K562 (cell line): ENCODE results near the gene MORC1. TPM values are rescaled to one million over a fixed set of nuclear protein-coding genes. Genes with fewer than 3 reads are reported as not detected.

ENCODE experiments used
- ATAC-seq: fragments of 200-7000 bp; cut with Tn5 transposase; 3 replicates; pipeline ENCODE4 v1.9.1; 2020; ENCODE audit warnings: moderate library complexity
- BruUV-seq: library from RNA; stranded (reverse); fragments of 400-500 nt; replicated peaks from 2 replicates; lab custom pipeline; 2021; lab: Mats Ljungman, UMichigan
- CTCF ChIA-PET: fragments of 300-600 bp; formaldehyde crosslinking; extraction: SDS; loops from one replicate; lab custom pipeline; 2021; ENCODE audit warnings: low intra/inter-chr PET ratio; lab: Yijun Ruan, JAX
- POLR2A ChIA-PET: fragments of 300-600, 350-650 bp; sonication (Branson Sonifier 250); formaldehyde crosslinking; extraction: SDS; loops from one replicate; lab custom pipeline; 2021; ENCODE audit warnings: antibody characterized with exemption, inconsistent platforms; lab: Yijun Ruan, JAX
- DNase-seq, 4 experiments: peaks; one replicate each; pipeline versions ENCODE4 v3.0.0 to v3.0.0-alpha.2; 2011 to 2018; ENCODE audit warnings: low spot score in 3 of 4, mixed read lengths in 3 of 4; ENCODE audit errors: extremely low read depth in 1 of 4
- FAIRE-seq: peaks from 2 replicates; lab custom pipeline; 2011; peaks lifted over from hg19 to GRCh38; lab: Jason Lieb, UNC
- H2AFZ ChIP-seq: 2 replicates; pipeline ENCODE4 v1.6.0; 2011; ENCODE audit warnings: low read depth, low read length, control low read depth, inconsistent platforms
- H3K27ac ChIP-seq: fragments of 200-600 bp; 3 replicates; pipeline ENCODE4 v1.8.0; 2011; ENCODE audit warnings: low read depth, mild to moderate bottlenecking, control low read depth, inconsistent platforms, low read length, moderate library complexity, mixed read lengths; ENCODE audit errors: extremely low read depth
- H3K27me3 ChIP-seq, 2 experiments: fragments of 300-600 bp in 1 of 2; 2 replicates in 1 of 2; 3 replicates in 1 of 2; pipeline versions ENCODE4 v1.6.0 to v1.8.0; 2011; ENCODE audit warnings: inconsistent platforms in 2 of 2, low read length in 2 of 2, mild to moderate bottlenecking in 1 of 2, mixed read lengths in 1 of 2, moderate library complexity in 1 of 2; ENCODE audit not compliant: control insufficient read depth in 2 of 2, insufficient read depth in 2 of 2
- H3K36me3 ChIP-seq: fragments of 300-600 bp; 3 replicates; pipeline ENCODE4 v1.8.0; 2011; ENCODE audit warnings: mild to moderate bottlenecking, low read length, inconsistent platforms; ENCODE audit not compliant: control insufficient read depth, insufficient read depth
- H3K4me1 ChIP-seq, 2 experiments: fragments of 200-600 bp in 1 of 2; replicated peaks in 1 of 2; 2 replicates in 1 of 2; 3 replicates in 1 of 2; pipeline versions ENCODE4 v1.5.1 to v1.8.0; 2011; ENCODE audit warnings: inconsistent platforms in 2 of 2, low read length in 2 of 2, mild to moderate bottlenecking in 1 of 2, mixed read lengths in 1 of 2, moderate library complexity in 1 of 2; ENCODE audit not compliant: control insufficient read depth in 2 of 2, insufficient read depth in 2 of 2
- H3K4me2 ChIP-seq: 2 replicates; pipeline ENCODE4 v1.6.1; 2011; ENCODE audit warnings: low read length, control low read depth, inconsistent platforms, mixed read lengths; ENCODE audit not compliant: insufficient read depth
- H3K4me3 ChIP-seq: fragments of 200-600 bp; sonication (generic), shearing (Covaris generic); 2 replicates; pipeline ENCODE4 v1.5.1; 2016; ENCODE audit warnings: control low read depth, inconsistent platforms
- H3K79me2 ChIP-seq: fragments of 200-600 bp; 3 replicates; pipeline ENCODE4 v1.8.0; 2011; ENCODE audit warnings: low read length, inconsistent platforms; ENCODE audit not compliant: control insufficient read depth, insufficient read depth
- H3K9ac ChIP-seq, 2 experiments: 2 replicates each; pipeline versions ENCODE4 v1.6.0 to v1.6.1; 2011; ENCODE audit warnings: low read depth in 2 of 2, low read length in 2 of 2, control low read depth in 1 of 2, inconsistent platforms in 1 of 2, mild to moderate bottlenecking in 1 of 2, mixed read lengths in 1 of 2; ENCODE audit not compliant: insufficient read depth in 1 of 2
- H3K9me1 ChIP-seq: one replicate; pipeline ENCODE4 v1.6.0; 2011; ENCODE audit warnings: inconsistent platforms, mild to moderate bottlenecking, low read length, moderate library complexity; ENCODE audit not compliant: control insufficient read depth, insufficient read depth
- H3K9me3 ChIP-seq: replicated peaks from 2 replicates; pipeline ENCODE4 v1.5.1; 2011; ENCODE audit warnings: low read depth, low read length, inconsistent platforms; ENCODE audit not compliant: control insufficient read depth, insufficient read depth
- H4K20me1 ChIP-seq: replicated peaks from 2 replicates; pipeline ENCODE4 v1.6.1; 2011; ENCODE audit warnings: low read length, inconsistent platforms, mixed read lengths; ENCODE audit not compliant: control insufficient read depth, insufficient read depth
- DPF2 ChIP-seq: fragments of 450-650 bp; IDR thresholded peaks from 2 replicates; pipeline ENCODE4 v1.6.1; 2016
- GABPA ChIP-seq: fragments of 200-800 bp; sonication (Bioruptor generic); conservative IDR thresholded peaks from 2 replicates; pipeline ENCODE4 v1.6.1; 2016; ENCODE audit warnings: low read depth, missing genetic modification characterization, missing compliant biosample characterization
- MTA1 ChIP-seq: fragments of 450-650 bp; IDR thresholded peaks from 2 replicates; pipeline ENCODE4 v1.6.1; 2017; ENCODE audit warnings: borderline replicate concordance
- NONO ChIP-seq, 2 experiments: fragments of 200-400 bp in 1 of 2; fragments of 450-650 bp in 1 of 2; formaldehyde crosslinking in 1 of 2; IDR thresholded peaks; 2 replicates each; pipeline ENCODE4 v1.6.1; 2017; ENCODE audit warnings: low read depth in 2 of 2, mild to moderate bottlenecking in 2 of 2, moderate library complexity in 2 of 2, low read length in 1 of 2
- RBBP5 ChIP-seq: fragments of 200-600 bp; sonication (generic); IDR thresholded peaks from 2 replicates; pipeline ENCODE4 v1.6.1; 2012; ENCODE audit warnings: borderline replicate concordance, mild to moderate bottlenecking, low read length, control low read depth, inconsistent platforms; ENCODE audit not compliant: insufficient read depth, poor library complexity, severe bottlenecking
- SAFB2 ChIP-seq: fragments of 200-400 bp; formaldehyde crosslinking; IDR thresholded peaks from 2 replicates; pipeline ENCODE4 v1.6.1; 2018; ENCODE audit warnings: borderline replicate concordance, low read length, low read depth, moderate library complexity; ENCODE audit not compliant: severe bottlenecking
- SIRT6 ChIP-seq: IDR thresholded peaks from one replicate; pipeline ENCODE4 v1.6.1; 2012; ENCODE audit warnings: low read depth, mild to moderate bottlenecking, control low read depth, inconsistent platforms, low read length, moderate library complexity
- SMC3 ChIP-seq: conservative IDR thresholded peaks from 2 replicates; pipeline ENCODE4 v1.6.1; 2011; ENCODE audit warnings: low read depth, low read length, improper control_type of control experiment; ENCODE audit not compliant: insufficient read depth
- STAT5A ChIP-seq: IDR thresholded peaks from 2 replicates; pipeline ENCODE4 v1.6.1; 2012; ENCODE audit warnings: low read length, inconsistent platforms, borderline replicate concordance
- ZNF217 ChIP-seq: sonication (generic); formaldehyde crosslinking; IDR thresholded peaks from 2 replicates; pipeline ENCODE4 v1.8.0; 2022; ENCODE audit warnings: mild to moderate bottlenecking, missing genetic modification reagents
- ZNF445 ChIP-seq: fragments of 250-450 bp; sonication (Bioruptor Pico); IDR thresholded peaks from 2 replicates; pipeline ENCODE4 v1.4.0; 2020; ENCODE audit warnings: low read depth, mild to moderate bottlenecking, moderate library complexity
- WGBS: fragments of 100-300 bp; shearing (Covaris generic); methylation state at CpG from one replicate; pipeline ENCODE4 v1.1.6; 2016; ENCODE audit warnings: low coverage, mixed read lengths; ENCODE audit not compliant: insufficient coverage; ENCODE audit errors: missing lambda C conversion rate; 5-methylcytosine and 5-hydroxymethylcytosine counted together
- in situ Hi-C: fragments of 300-500 bp; cut with MboI; formaldehyde crosslinking; loops from 4 replicates; pipeline ENCODE4 v1.15.0; 2018; ENCODE audit warnings: inconsistent platforms, mixed read lengths
- intact Hi-C: fragments of 100-400 bp; cut with micrococcal nuclease; formaldehyde crosslinking; loops from 2 replicates; pipeline ENCODE4 v1.14.2; 2022
- polyA plus RNA-seq, 8 experiments: library from polyadenylated mRNA; depleted of rRNA in 4 of 8; stranded (reverse) in 5 of 8; unstranded in 3 of 8; fragments of >200 nt; fragmentation: Nextera tagmentation in 2 of 8; fragmentation: Illumina TruSeq in 1 of 8; extraction: Ambion mirVana in 2 of 8; extraction: Trizol in 1 of 8; gene quantifications; 2 replicates each; pipeline versions ENCODE4 v1.2.1 to v1.2.3, GENCODE V29; 2011 to 2014; ENCODE audit warnings: inconsistent platforms in 1 of 8, missing spikeins in 1 of 8
- total RNA-seq, 7 experiments: library from RNA; depleted of rRNA in 6 of 7; stranded (reverse); fragments of >200 nt in 6 of 7; fragmentation: Illumina TruSeq in 2 of 7; extraction: Trizol in 2 of 7; gene quantifications; 2 replicates each; pipeline versions ENCODE4 v1.2.1 to v1.2.3, GENCODE V29; 2011 to 2021; ENCODE audit warnings: low replicate concordance in 1 of 7
- TF ChIP-seq, protein P1 (sequence below), 3 experiments: IDR thresholded peaks in 2 of 3; conservative IDR thresholded peaks in 1 of 3; 2 replicates each; pipeline ENCODE4 v1.5.1; 2011 to 2012; ENCODE audit warnings: low read length in 3 of 3, mild to moderate bottlenecking in 3 of 3, control low read depth in 2 of 3, improper control_type of control experiment in 1 of 3, inconsistent platforms in 1 of 3, low read depth in 1 of 3, mixed read lengths in 1 of 3, moderate library complexity in 1 of 3; ENCODE audit not compliant: insufficient read depth in 2 of 3
- TF ChIP-seq, protein P2 (sequence below): fragments of 250-450 bp; sonication (Bioruptor Pico); IDR thresholded peaks from 2 replicates; pipeline ENCODE4 v1.5.0; 2021

Gene MORC1
- total and polyA plus RNA-seq, 9 of the 15 experiments (the other 6 are each of a cell fraction or from before 2014, with no cell fraction given): 0.08 to 0.41 (median 0.30) TPM; not detected in 1

DNA sequence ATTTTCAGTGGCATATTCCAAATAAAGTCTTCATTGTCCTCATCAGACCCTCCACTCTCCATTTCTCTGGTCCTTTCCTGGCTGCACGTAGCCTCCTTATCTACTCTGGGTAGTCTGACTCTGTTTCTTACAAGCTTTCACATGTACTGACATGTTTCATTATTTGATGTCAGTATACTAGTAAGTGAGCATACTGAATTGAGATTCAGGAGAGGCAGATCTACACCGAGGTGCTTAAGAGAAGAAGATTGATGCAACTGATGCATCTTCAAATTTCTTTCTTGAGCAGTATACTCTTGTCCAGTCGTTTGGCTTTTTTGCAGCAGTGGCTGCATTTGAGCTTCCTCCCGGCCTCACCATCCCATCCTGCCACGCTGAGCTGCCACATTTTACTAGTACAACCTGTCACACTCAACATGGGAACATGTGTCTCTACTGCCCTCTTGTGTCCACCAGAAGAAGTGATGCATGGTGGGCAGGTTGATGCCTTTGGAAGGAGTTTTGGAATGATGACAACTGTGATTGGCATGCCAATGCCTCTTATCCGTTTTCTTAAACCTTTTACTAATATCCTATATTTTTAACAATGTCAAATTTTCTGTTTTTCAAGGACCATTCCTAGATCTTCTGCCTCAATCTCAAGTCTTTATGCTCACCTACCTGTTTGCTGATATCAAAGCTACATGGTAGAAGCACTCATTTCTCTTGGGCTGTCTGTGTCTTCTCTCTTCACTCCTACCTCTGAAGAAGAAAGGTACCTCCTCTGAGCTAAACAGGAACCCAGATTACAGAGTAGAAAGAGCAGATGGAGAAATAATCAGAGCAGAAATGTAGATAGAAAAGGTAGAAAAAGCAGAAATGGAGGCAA is 202.9 kb downstream of the MORC1 start:
- peak; percentile 86 for ATAC-seq
- H3K9me1 ChIP-seq: no peaks in the 10 kb centered on the region
- peak; percentile 29 to 57 (median 54) for DNase-seq
- no peaks in the 10 kb centered on the region for H3K4me1 ChIP-seq
- H3K4me2 ChIP-seq: no peak overlapping the region
- intact Hi-C loops: loop anchor here (1.0 to 2.0 kb wide), 2 partner anchors 253 to 426 kb away; no protein-coding TSS in a partner anchor
- H3K9me3 ChIP-seq: no peaks in the 10 kb centered on the region
- H3K27ac ChIP-seq: no peak overlapping the region
- WGBS: 3% methylated on average over 6 of the region's 6 CpGs
- in situ Hi-C loops: loop anchor here (25.0 kb wide), 1 partner anchor 428 kb away; no protein-coding TSS in a partner anchor
- ChIA-PET CTCF (interaction anchor here (0.6 to 0.9 kb wide), 2 partner anchors 253 to 945 kb away, joined by 3 read pairs; no protein-coding TSS in a partner anchor), POLR2A (no interaction called here)
- no peaks in the 10 kb centered on the region for H3K36me3 ChIP-seq
- H2AFZ ChIP-seq: no peak overlapping the region
- H3K79me2 ChIP-seq: no peaks in the 10 kb centered on the region
- H3K27me3 ChIP-seq: no peaks in the 10 kb centered on the region
- no peak overlapping the region for H3K9ac ChIP-seq
- no peaks in the 10 kb centered on the region for H4K20me1 ChIP-seq
- H3K4me3 ChIP-seq: no peak overlapping the region
- no TSS peak for BruUV-seq
- peak; percentile 85 for FAIRE-seq
- TF ChIP-seq RBBP5: no peak
- no peak for TF ChIP-seq STAT5A
- TF ChIP-seq, protein P1, sequence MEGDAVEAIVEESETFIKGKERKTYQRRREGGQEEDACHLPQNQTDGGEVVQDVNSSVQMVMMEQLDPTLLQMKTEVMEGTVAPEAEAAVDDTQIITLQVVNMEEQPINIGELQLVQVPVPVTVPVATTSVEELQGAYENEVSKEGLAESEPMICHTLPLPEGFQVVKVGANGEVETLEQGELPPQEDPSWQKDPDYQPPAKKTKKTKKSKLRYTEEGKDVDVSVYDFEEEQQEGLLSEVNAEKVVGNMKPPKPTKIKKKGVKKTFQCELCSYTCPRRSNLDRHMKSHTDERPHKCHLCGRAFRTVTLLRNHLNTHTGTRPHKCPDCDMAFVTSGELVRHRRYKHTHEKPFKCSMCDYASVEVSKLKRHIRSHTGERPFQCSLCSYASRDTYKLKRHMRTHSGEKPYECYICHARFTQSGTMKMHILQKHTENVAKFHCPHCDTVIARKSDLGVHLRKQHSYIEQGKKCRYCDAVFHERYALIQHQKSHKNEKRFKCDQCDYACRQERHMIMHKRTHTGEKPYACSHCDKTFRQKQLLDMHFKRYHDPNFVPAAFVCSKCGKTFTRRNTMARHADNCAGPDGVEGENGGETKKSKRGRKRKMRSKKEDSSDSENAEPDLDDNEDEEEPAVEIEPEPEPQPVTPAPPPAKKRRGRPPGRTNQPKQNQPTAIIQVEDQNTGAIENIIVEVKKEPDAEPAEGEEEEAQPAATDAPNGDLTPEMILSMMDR (IDR thresholded peaks at IDR 0.05 in 2 of 3, conservative IDR thresholded peaks at IDR 0.05 in 1 of 3; ENCODE audit: insufficient read depth in 2 of 3, low read depth in 1 of 3, low read length in 3 of 3): peak; percentile 57 to 71 (median 63)
- TF ChIP-seq MTA1: no peak
- TF ChIP-seq NONO (IDR thresholded peaks at IDR 0.05; ENCODE audit: low read depth in 2 of 2, low read length in 1 of 2): no peak
- no peak for TF ChIP-seq ZNF445 (CRISPR knock-in tag)
- TF ChIP-seq, protein P2, sequence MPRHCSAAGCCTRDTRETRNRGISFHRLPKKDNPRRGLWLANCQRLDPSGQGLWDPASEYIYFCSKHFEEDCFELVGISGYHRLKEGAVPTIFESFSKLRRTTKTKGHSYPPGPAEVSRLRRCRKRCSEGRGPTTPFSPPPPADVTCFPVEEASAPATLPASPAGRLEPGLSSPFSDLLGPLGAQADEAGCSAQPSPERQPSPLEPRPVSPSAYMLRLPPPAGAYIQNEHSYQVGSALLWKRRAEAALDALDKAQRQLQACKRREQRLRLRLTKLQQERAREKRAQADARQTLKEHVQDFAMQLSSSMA (CRISPR knock-in tag): no peak
- TF ChIP-seq SIRT6: no peak
- no peak for TF ChIP-seq SAFB2
- peak; percentile 57; the same call in 1 of the 2 replicates for TF ChIP-seq SMC3
- TF ChIP-seq GABPA (tag): no peak
- no peak for TF ChIP-seq DPF2
- TF ChIP-seq ZNF217 (CRISPR knock-in tag): no peak
